K562 (cell line): ENCODE data around the gene TRERF1. TPM values are rescaled to one million over a fixed set of nuclear protein-coding genes. Genes with fewer than 3 reads are reported as not detected.
A peak's percentile ranks its signal among the peaks of the same experiment; 100 is the strongest.

ENCODE experiments used
- ADNP ChIP-seq: fragments of 200-800 bp; sonication (Bioruptor generic); IDR thresholded peaks from 2 replicates; pipeline ENCODE4 v1.6.1; 2016; ENCODE audit warnings: missing genetic modification characterization, missing compliant biosample characterization
- ATF7 ChIP-seq: fragments of 450-650 bp; IDR thresholded peaks from 2 replicates; pipeline ENCODE4 v1.7.1; 2014; ENCODE audit warnings: mild to moderate bottlenecking, moderate library complexity
- DNMT1 ChIP-seq: fragments of 450-650 bp; IDR thresholded peaks from 2 replicates; pipeline ENCODE4 v1.6.1; 2016; ENCODE audit warnings: antibody characterized with exemption, mild to moderate bottlenecking
- ERF ChIP-seq: fragments of 450-650 bp; formaldehyde crosslinking; IDR thresholded peaks from 2 replicates; pipeline ENCODE4 v1.4.0; 2020; ENCODE audit warnings: mild to moderate bottlenecking, mixed read lengths
- ETV1 ChIP-seq: fragments of 450-650 bp; conservative IDR thresholded peaks from 2 replicates; pipeline ENCODE4 v1.6.1; 2016; ENCODE audit warnings: missing genetic modification characterization, control low read depth, low read depth, missing compliant biosample characterization
- FOXA1 ChIP-seq: fragments of 450-650 bp; IDR thresholded peaks from 2 replicates; pipeline ENCODE4 v1.6.1; 2016; ENCODE audit warnings: mild to moderate bottlenecking, borderline replicate concordance
- KDM2B ChIP-seq: fragments of 250-450 bp; sonication (Bioruptor Pico); IDR thresholded peaks from 2 replicates; pipeline ENCODE4 v1.8.0; 2021; ENCODE audit warnings: mild to moderate bottlenecking, moderate library complexity
- KLF10 ChIP-seq: fragments of 250-450 bp; sonication (Bioruptor Pico); IDR thresholded peaks from 2 replicates; pipeline ENCODE4 v1.6.1; 2021; ENCODE audit warnings: matching md5 sums
- PCBP1 ChIP-seq: fragments of 200-400 bp; formaldehyde crosslinking; IDR thresholded peaks from 2 replicates; pipeline ENCODE4 v1.6.1; 2018; ENCODE audit warnings: mild to moderate bottlenecking, low read depth, low read length; ENCODE audit not compliant: poor library complexity, severe bottlenecking
- PHF20 ChIP-seq: fragments of 450-650 bp; IDR thresholded peaks from 2 replicates; pipeline ENCODE4 v1.6.1; 2018; ENCODE audit not compliant: partially characterized antibody
- SAFB ChIP-seq: fragments of 200-400 bp; formaldehyde crosslinking; IDR thresholded peaks from 2 replicates; pipeline ENCODE4 v1.6.1; 2017; ENCODE audit warnings: low read depth, low read length, borderline replicate concordance
- TOE1 ChIP-seq, 2 experiments: fragments of 450-650 bp in 1 of 2; sonication (generic) in 1 of 2; formaldehyde crosslinking in 1 of 2; IDR thresholded peaks; 2 replicates each; pipeline versions ENCODE4 v1.7.1 to v1.8.0; 2016 to 2022; ENCODE audit warnings: borderline replicate concordance in 2 of 2, mild to moderate bottlenecking in 2 of 2, antibody characterized with exemption in 1 of 2, inconsistent platforms in 1 of 2, low read depth in 1 of 2, missing genetic modification reagents in 1 of 2, moderate library complexity in 1 of 2
- TRIM24 ChIP-seq, 2 experiments: fragments of 450-650 bp; IDR thresholded peaks; 2 replicates each; pipeline ENCODE4 v1.6.1; 2016
- ZFP30 ChIP-seq: fragments of 250-450 bp; sonication (Bioruptor Pico); IDR thresholded peaks from 2 replicates; pipeline ENCODE4 v1.8.0; 2022; ENCODE audit warnings: moderate library complexity, mild to moderate bottlenecking, inconsistent platforms, borderline replicate concordance
- ZNF133 ChIP-seq: fragments of 250-450 bp; sonication (Bioruptor Pico); IDR thresholded peaks from 2 replicates; pipeline ENCODE4 v1.4.0; 2020; ENCODE audit warnings: mild to moderate bottlenecking
- ZNF184 ChIP-seq: sonication (generic); formaldehyde crosslinking; IDR thresholded peaks from 2 replicates; pipeline ENCODE4 v1.5.0; 2020; ENCODE audit warnings: missing genetic modification reagents
- ZNF75A ChIP-seq: fragments of 450-650 bp; formaldehyde crosslinking; IDR thresholded peaks from 2 replicates; pipeline ENCODE4 v1.4.0; 2020; ENCODE audit warnings: mild to moderate bottlenecking
- polyA plus RNA-seq, 8 experiments: library from polyadenylated mRNA; depleted of rRNA in 4 of 8; stranded (reverse) in 5 of 8; unstranded in 3 of 8; fragments of >200 nt; fragmentation: Nextera tagmentation in 2 of 8; fragmentation: Illumina TruSeq in 1 of 8; extraction: Ambion mirVana in 2 of 8; extraction: Trizol in 1 of 8; gene quantifications; 2 replicates each; pipeline versions ENCODE4 v1.2.1 to v1.2.3, GENCODE V29; 2011 to 2014; ENCODE audit warnings: inconsistent platforms in 1 of 8, missing spikeins in 1 of 8
- total RNA-seq, 7 experiments: library from RNA; depleted of rRNA in 6 of 7; stranded (reverse); fragments of >200 nt in 6 of 7; fragmentation: Illumina TruSeq in 2 of 7; extraction: Trizol in 2 of 7; gene quantifications; 2 replicates each; pipeline versions ENCODE4 v1.2.1 to v1.2.3, GENCODE V29; 2011 to 2021; ENCODE audit warnings: low replicate concordance in 1 of 7
- TF ChIP-seq, protein P1 (sequence below): sonication (generic); formaldehyde crosslinking; IDR thresholded peaks from 2 replicates; pipeline ENCODE4 v1.4.0; 2020; ENCODE audit warnings: mild to moderate bottlenecking, missing genetic modification reagents
- TF ChIP-seq, protein P2 (sequence below): sonication (generic); formaldehyde crosslinking; IDR thresholded peaks from 2 replicates; pipeline ENCODE4 v1.8.0; 2022; ENCODE audit warnings: mild to moderate bottlenecking, missing genetic modification reagents

TRERF1 gene
- total and polyA plus RNA-seq, 9 of the 15 experiments (the other 6 are each of a cell fraction or from before 2014, with no cell fraction given), result 0.04 to 0.20 (median 0.07) TPM; not detected in 3

DNA sequence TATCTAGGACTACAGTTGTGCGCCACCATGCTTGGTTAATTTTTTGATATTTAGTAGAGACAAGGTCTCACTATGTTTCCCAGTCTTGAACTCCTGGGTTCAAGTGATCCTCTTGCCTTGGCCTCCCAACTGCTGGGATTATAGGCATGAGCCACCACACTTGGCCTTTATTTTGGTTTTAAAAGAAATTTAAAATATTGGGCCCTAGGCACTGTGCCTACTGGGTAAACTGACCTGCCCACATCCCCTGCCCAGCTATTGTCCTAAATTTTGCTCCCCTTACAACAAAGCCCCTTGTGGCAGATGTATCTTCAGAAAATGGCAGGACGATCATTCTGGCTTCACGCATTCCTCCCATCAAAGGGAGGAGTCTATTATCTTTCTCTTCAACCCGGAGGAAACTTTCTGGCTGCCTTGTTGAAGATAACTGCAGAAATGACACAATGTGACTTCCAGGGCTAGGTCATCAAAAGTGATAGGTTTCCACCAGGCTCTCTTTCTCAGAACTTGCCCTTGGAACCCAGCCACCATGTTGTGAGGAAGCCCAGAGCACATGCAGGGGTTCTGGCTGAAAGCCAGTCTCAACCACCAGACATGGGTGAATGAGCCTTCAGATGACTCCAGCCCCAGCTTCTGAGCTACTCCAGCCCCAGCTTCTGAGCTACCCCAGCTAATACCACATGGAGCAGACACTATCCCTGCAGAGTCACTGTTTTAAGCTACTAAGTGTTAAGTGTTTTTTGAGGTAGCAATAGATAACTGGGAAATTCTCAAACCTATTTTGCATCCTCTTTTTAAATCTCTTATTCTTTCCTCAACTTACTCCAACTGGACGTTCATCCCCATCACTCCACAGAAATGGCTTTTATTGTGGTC, 252.4 kb downstream of the TRERF1 start (continued):
- TF ChIP-seq PCBP1 (no peak), ZFP30 (CRISPR knock-in tag) (no peak), ZNF184 (no peak), ZNF75A (no peak), PHF20 (peak; percentile 56), ETV1 (tag) (0 out of 2 replicates have a peak, but pooled peaks have one; percentile 50), TRIM24 (IDR thresholded peaks at IDR 0.05) (peak; percentile 98 to 99), ERF (CRISPR knock-in tag) (no peak), KLF10 (no peak), ZNF133 (CRISPR knock-in tag) (no peak), DNMT1 (no peak), ATF7 (peak; percentile 97), ADNP (tag) (peak; percentile 70), KDM2B (CRISPR knock-in tag) (no peak), FOXA1 (no peak), TOE1 (IDR thresholded peaks at IDR 0.05; ENCODE audit: borderline replicate concordance) (peak; percentile 88), TOE1 (CRISPR knock-in tag; IDR thresholded peaks at IDR 0.05; ENCODE audit: borderline replicate concordance, low read depth) (no peak), SAFB (no peak)
- TF ChIP-seq, protein P1, sequence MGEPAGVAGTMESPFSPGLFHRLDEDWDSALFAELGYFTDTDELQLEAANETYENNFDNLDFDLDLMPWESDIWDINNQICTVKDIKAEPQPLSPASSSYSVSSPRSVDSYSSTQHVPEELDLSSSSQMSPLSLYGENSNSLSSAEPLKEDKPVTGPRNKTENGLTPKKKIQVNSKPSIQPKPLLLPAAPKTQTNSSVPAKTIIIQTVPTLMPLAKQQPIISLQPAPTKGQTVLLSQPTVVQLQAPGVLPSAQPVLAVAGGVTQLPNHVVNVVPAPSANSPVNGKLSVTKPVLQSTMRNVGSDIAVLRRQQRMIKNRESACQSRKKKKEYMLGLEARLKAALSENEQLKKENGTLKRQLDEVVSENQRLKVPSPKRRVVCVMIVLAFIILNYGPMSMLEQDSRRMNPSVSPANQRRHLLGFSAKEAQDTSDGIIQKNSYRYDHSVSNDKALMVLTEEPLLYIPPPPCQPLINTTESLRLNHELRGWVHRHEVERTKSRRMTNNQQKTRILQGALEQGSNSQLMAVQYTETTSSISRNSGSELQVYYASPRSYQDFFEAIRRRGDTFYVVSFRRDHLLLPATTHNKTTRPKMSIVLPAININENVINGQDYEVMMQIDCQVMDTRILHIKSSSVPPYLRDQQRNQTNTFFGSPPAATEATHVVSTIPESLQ (CRISPR knock-in tag), result peak; percentile 88; the same call in 1 of the 2 replicates
- TF ChIP-seq, protein P2, sequence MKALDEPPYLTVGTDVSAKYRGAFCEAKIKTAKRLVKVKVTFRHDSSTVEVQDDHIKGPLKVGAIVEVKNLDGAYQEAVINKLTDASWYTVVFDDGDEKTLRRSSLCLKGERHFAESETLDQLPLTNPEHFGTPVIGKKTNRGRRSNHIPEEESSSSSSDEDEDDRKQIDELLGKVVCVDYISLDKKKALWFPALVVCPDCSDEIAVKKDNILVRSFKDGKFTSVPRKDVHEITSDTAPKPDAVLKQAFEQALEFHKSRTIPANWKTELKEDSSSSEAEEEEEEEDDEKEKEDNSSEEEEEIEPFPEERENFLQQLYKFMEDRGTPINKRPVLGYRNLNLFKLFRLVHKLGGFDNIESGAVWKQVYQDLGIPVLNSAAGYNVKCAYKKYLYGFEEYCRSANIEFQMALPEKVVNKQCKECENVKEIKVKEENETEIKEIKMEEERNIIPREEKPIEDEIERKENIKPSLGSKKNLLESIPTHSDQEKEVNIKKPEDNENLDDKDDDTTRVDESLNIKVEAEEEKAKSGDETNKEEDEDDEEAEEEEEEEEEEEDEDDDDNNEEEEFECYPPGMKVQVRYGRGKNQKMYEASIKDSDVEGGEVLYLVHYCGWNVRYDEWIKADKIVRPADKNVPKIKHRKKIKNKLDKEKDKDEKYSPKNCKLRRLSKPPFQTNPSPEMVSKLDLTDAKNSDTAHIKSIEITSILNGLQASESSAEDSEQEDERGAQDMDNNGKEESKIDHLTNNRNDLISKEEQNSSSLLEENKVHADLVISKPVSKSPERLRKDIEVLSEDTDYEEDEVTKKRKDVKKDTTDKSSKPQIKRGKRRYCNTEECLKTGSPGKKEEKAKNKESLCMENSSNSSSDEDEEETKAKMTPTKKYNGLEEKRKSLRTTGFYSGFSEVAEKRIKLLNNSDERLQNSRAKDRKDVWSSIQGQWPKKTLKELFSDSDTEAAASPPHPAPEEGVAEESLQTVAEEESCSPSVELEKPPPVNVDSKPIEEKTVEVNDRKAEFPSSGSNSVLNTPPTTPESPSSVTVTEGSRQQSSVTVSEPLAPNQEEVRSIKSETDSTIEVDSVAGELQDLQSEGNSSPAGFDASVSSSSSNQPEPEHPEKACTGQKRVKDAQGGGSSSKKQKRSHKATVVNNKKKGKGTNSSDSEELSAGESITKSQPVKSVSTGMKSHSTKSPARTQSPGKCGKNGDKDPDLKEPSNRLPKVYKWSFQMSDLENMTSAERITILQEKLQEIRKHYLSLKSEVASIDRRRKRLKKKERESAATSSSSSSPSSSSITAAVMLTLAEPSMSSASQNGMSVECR (CRISPR knock-in tag), result 0 out of 2 replicates have a peak, but pooled peaks have one; percentile 24
